WTC11 (cell line): ENCODE measurements around the gene USF1. TPM values are rescaled to one million over a fixed set of nuclear protein-coding genes. Genes with fewer than 3 reads are reported as not detected.

Experiments
- ATAC-seq: fragments of 200-7000 bp; cut with Tn5 transposase; 2 replicates; pipeline ENCODE4 v1.10.0; 2021; ENCODE audit warnings: mild to moderate bottlenecking, moderate library complexity
- CTCF ChIA-PET: fragments of 300-600 bp; sonication (Branson Sonifier 250); formaldehyde crosslinking; loops from one replicate; lab custom pipeline; 2021; ENCODE audit warnings: antibody characterized with exemption; lab: Charles Lee
- POLR2A ChIA-PET: fragments of 350-600 bp; sonication (Branson Sonifier 250); formaldehyde crosslinking; loops from one replicate; lab custom pipeline; 2021; ENCODE audit warnings: antibody characterized with exemption; lab: Charles Lee
- DNase-seq: peaks from one replicate; pipeline ENCODE4 v3.0.0; 2021; ENCODE audit warnings: low spot score
- H3K27ac Mint-ChIP-seq: 2 replicates; pipeline ENCODE4 v1.8.0; 2021; ENCODE audit warnings: mixed read lengths
- H3K27me3 Mint-ChIP-seq: 2 replicates; pipeline ENCODE4 v1.8.0; 2021; ENCODE audit warnings: low read depth, mild to moderate bottlenecking, moderate library complexity, mixed read lengths
- H3K36me3 Mint-ChIP-seq: 2 replicates; pipeline ENCODE4 v1.8.0; 2021; ENCODE audit warnings: mixed read lengths
- H3K4me1 Mint-ChIP-seq: 2 replicates; pipeline ENCODE4 v1.8.0; 2022; ENCODE audit warnings: mixed read lengths
- H3K4me3 Mint-ChIP-seq: 2 replicates; pipeline ENCODE4 v1.8.0; 2021; ENCODE audit warnings: mild to moderate bottlenecking, moderate library complexity, mixed read lengths
- H3K9me3 Mint-ChIP-seq: 2 replicates; pipeline ENCODE4 v1.8.0; 2021; ENCODE audit warnings: mixed read lengths
- ARID4B ChIP-seq: sonication (generic); formaldehyde crosslinking; IDR thresholded peaks from 2 replicates; pipeline ENCODE4 v1.8.0; 2023; ENCODE audit warnings: missing genetic modification reagents, mild to moderate bottlenecking, borderline replicate concordance
- CBFB ChIP-seq: sonication (generic); formaldehyde crosslinking; IDR thresholded peaks from 2 replicates; pipeline ENCODE4 v1.8.1; 2022; ENCODE audit warnings: mild to moderate bottlenecking, low read depth, missing genetic modification reagents
- CREB1 ChIP-seq: sonication (generic); formaldehyde crosslinking; IDR thresholded peaks from 2 replicates; pipeline ENCODE4 v1.8.0; 2023; ENCODE audit warnings: mild to moderate bottlenecking, missing genetic modification reagents
- CTCF ChIP-seq: fragments of 200-600 bp; IDR thresholded peaks from 2 replicates; pipeline ENCODE4 v1.8.0; 2022; ENCODE audit warnings: antibody characterized with exemption
- ELF4 ChIP-seq: sonication (generic); formaldehyde crosslinking; IDR thresholded peaks from 2 replicates; pipeline ENCODE4 v1.8.1; 2022; ENCODE audit warnings: low read depth, mild to moderate bottlenecking, moderate library complexity, missing genetic modification reagents
- ESRRA ChIP-seq: sonication (generic); formaldehyde crosslinking; IDR thresholded peaks from 2 replicates; pipeline ENCODE4 v1.8.1; 2022; ENCODE audit warnings: mild to moderate bottlenecking, missing genetic modification reagents, borderline replicate concordance
- FOXP1 ChIP-seq: sonication (generic); formaldehyde crosslinking; IDR thresholded peaks from 2 replicates; pipeline ENCODE4 v1.8.0; 2022; ENCODE audit warnings: missing genetic modification reagents, mild to moderate bottlenecking, moderate library complexity, borderline replicate concordance
- IRF2 ChIP-seq: sonication (generic); formaldehyde crosslinking; IDR thresholded peaks from 2 replicates; pipeline ENCODE4 v1.8.0; 2022; ENCODE audit warnings: low read depth, missing genetic modification reagents, borderline replicate concordance
- MAX ChIP-seq: sonication (generic); formaldehyde crosslinking; IDR thresholded peaks from 2 replicates; pipeline ENCODE4 v1.8.0; 2022; ENCODE audit warnings: mild to moderate bottlenecking, missing genetic modification reagents
- MYBL2 ChIP-seq: sonication (generic); formaldehyde crosslinking; IDR thresholded peaks from 2 replicates; pipeline ENCODE4 v1.8.1; 2023; ENCODE audit warnings: mild to moderate bottlenecking, moderate library complexity, missing genetic modification reagents
- NR1H2 ChIP-seq: sonication (generic); formaldehyde crosslinking; IDR thresholded peaks from 2 replicates; pipeline ENCODE4 v1.9.0; 2021; ENCODE audit warnings: mild to moderate bottlenecking, moderate library complexity, missing genetic modification reagents
- PRRX2 ChIP-seq: fragments of 250-450 bp; sonication (Bioruptor Pico); IDR thresholded peaks from 2 replicates; pipeline ENCODE4 v1.8.0; 2021; ENCODE audit warnings: mild to moderate bottlenecking
- SP1 ChIP-seq: sonication (generic); formaldehyde crosslinking; conservative IDR thresholded peaks from 2 replicates; pipeline ENCODE4 v1.8.1; 2022; ENCODE audit warnings: missing genetic modification reagents
- TCF7 ChIP-seq: sonication (generic); formaldehyde crosslinking; IDR thresholded peaks from 2 replicates; pipeline ENCODE4 v1.8.0; 2022; ENCODE audit warnings: mild to moderate bottlenecking, low read depth, missing genetic modification reagents, moderate library complexity
- ZNF121 ChIP-seq: sonication (generic); formaldehyde crosslinking; IDR thresholded peaks from 2 replicates; pipeline ENCODE4 v1.8.0; 2023; ENCODE audit warnings: missing genetic modification reagents
- ZNF281 ChIP-seq: sonication (generic); formaldehyde crosslinking; IDR thresholded peaks from 2 replicates; pipeline ENCODE4 v1.8.0; 2023; ENCODE audit warnings: mild to moderate bottlenecking, missing genetic modification reagents
- ZNF416 ChIP-seq: fragments of 250-450 bp; sonication (Bioruptor Pico); IDR thresholded peaks from 2 replicates; pipeline ENCODE4 v1.9.0; 2021; ENCODE audit warnings: mild to moderate bottlenecking, inconsistent platforms
- ZNF425 ChIP-seq: fragments of 250-450 bp; sonication (Bioruptor Pico); conservative IDR thresholded peaks from 2 replicates; pipeline ENCODE4 v1.9.0; 2021; ENCODE audit warnings: mild to moderate bottlenecking
- total RNA-seq: library from RNA; stranded (reverse); gene quantifications from 3 replicates; pipeline ENCODE4 v1.2.3, GENCODE V29; 2021
- TF ChIP-seq, protein P1 (sequence below): fragments of 250-450 bp; sonication (Bioruptor Pico); IDR thresholded peaks from 2 replicates; pipeline ENCODE4 v1.9.0; 2021; ENCODE audit warnings: mild to moderate bottlenecking
- TF ChIP-seq, protein P2 (sequence below): sonication (generic); formaldehyde crosslinking; IDR thresholded peaks from 2 replicates; pipeline ENCODE4 v1.8.0; 2023; ENCODE audit warnings: missing genetic modification reagents
- TF ChIP-seq, protein P3 (sequence below): sonication (generic); formaldehyde crosslinking; IDR thresholded peaks from 2 replicates; pipeline ENCODE4 v1.8.1; 2022; ENCODE audit warnings: mild to moderate bottlenecking, missing genetic modification reagents, moderate library complexity, borderline replicate concordance

The USF1 gene
- total RNA-seq, 1 experiment from 2014 or later: 65.6 TPM

DNA sequence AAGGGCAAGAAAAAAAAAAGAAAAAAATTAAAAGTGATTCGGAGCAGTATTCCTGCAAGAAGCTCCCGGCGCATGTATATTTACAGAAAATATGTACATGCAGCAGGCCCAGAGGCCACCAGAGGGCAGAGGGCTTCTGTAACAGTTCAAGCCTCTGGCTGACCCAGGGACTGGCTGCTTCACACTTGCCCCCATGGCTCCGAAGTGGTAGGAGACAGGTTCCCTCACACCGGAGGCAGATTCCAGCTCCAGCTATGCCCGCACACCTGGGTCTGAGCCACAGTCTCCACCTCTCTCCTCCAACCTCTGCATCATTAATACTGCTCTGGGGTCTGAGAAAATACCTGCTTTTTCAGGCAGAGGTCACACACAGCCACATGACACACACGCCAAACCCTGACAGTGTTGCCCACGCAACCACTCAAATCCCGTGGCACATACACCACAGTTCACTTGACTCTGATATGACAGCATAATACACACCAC is 26.2 kb upstream of the USF1 start:
- TF ChIP-seq ZNF425 (CRISPR knock-in tag) (no peak), ZNF281 (CRISPR knock-in tag) (no peak), MAX (CRISPR knock-in tag) (no peak), NR1H2 (no peak), ZNF416 (no peak), SP1 (CRISPR knock-in tag) (no peak), CTCF (peak; percentile 52)
- TF ChIP-seq, protein P1, sequence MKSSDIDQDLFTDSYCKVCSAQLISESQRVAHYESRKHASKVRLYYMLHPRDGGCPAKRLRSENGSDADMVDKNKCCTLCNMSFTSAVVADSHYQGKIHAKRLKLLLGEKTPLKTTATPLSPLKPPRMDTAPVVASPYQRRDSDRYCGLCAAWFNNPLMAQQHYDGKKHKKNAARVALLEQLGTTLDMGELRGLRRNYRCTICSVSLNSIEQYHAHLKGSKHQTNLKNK (CRISPR knock-in tag): no peak
- Mint-ChIP-seq H3K9me3 (no peaks in the 10 kb centered on the region), H3K36me3 (no peaks in the 10 kb centered on the region), H3K4me3 (no peak overlapping the region), H3K4me1 (peaks cover 22% of the 10 kb centered on the region), H3K27me3 (peaks cover 4% of the 10 kb centered on the region; the same call in 1 of the 2 replicates), H3K27ac (peak overlapping the region; percentile 32; the same call in 1 of the 2 replicates)
- ChIA-PET CTCF (interaction anchor here (0.6 to 4.1 kb wide), 30 partner anchors 8 to 311 kb away, joined by 3 to 109 read pairs (median 6); partner anchors contain the start of genes B4GALT3, DEDD, F11R and KLHDC9), POLR2A (interaction anchor here (0.6 to 1.0 kb wide), 3 partner anchors 17 to 491 kb away, joined by 3 to 4 read pairs (median 3); partner anchors contain the start of genes NECTIN4 and USF1)
- ATAC-seq (peak; percentile 66), DNase-seq (peak; percentile 72)

DNA sequence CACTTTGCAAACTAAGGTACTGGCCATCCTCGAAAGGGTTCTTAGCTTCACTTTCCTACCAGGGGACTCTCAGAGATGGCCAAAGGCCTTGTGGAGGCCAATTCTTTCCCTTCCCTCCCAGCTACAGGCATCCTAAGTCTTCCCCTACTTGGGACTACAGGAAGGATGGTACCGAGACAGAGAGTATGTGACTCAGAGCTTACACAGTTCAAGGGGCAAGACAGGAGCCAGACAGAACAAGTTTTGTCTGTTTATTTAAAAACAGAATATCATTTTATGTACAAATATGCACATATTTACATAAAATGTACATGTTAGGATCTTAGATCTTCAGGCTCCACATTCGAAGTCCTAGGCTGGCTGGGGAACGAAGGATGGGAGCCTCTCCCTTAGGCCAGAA is 25.0 kb upstream of the USF1 start:
- CTCF ChIA-PET: interaction anchor here (0.8 to 4.1 kb wide), 10 partner anchors 8 to 179 kb away, joined by 3 to 109 read pairs (median 6); partner anchors contain the start of genes KLHDC9, NECTIN4, TSTD1 and USF1
- no peak overlapping the region for H3K4me3 Mint-ChIP-seq
- TF ChIP-seq, protein P2, sequence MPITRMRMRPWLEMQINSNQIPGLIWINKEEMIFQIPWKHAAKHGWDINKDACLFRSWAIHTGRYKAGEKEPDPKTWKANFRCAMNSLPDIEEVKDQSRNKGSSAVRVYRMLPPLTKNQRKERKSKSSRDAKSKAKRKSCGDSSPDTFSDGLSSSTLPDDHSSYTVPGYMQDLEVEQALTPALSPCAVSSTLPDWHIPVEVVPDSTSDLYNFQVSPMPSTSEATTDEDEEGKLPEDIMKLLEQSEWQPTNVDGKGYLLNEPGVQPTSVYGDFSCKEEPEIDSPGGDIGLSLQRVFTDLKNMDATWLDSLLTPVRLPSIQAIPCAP (CRISPR knock-in tag): no peak
- no peak for TF ChIP-seq MYBL2 (CRISPR knock-in tag)
- TF ChIP-seq FOXP1 (CRISPR knock-in tag): no peak
- no peak for TF ChIP-seq ZNF121
- TF ChIP-seq PRRX2 (CRISPR knock-in tag): no peak
- no peak for TF ChIP-seq IRF2 (CRISPR knock-in tag)
- no peak for TF ChIP-seq ELF4 (CRISPR knock-in tag)
- no peak for TF ChIP-seq ZNF416
- TF ChIP-seq, protein P3, sequence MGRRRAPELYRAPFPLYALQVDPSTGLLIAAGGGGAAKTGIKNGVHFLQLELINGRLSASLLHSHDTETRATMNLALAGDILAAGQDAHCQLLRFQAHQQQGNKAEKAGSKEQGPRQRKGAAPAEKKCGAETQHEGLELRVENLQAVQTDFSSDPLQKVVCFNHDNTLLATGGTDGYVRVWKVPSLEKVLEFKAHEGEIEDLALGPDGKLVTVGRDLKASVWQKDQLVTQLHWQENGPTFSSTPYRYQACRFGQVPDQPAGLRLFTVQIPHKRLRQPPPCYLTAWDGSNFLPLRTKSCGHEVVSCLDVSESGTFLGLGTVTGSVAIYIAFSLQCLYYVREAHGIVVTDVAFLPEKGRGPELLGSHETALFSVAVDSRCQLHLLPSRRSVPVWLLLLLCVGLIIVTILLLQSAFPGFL (CRISPR knock-in tag): no peak
- TF ChIP-seq CBFB (CRISPR knock-in tag): no peak
- no peak for TF ChIP-seq CREB1
- no peak for TF ChIP-seq TCF7 (CRISPR knock-in tag)
- no peak for TF ChIP-seq ARID4B (CRISPR knock-in tag)
- TF ChIP-seq ESRRA (CRISPR knock-in tag): no peak

More for the DNA sequence above, 25.0 kb upstream of the USF1 start:
- Mint-ChIP-seq H3K27me3 (peaks cover 4% of the 10 kb centered on the region; the same call in 1 of the 2 replicates), H3K4me1 (peaks cover 22% of the 10 kb centered on the region), H3K36me3 (no peaks in the 10 kb centered on the region), H3K27ac (no peak overlapping the region), H3K9me3 (no peaks in the 10 kb centered on the region)
- no peak for ATAC-seq
- POLR2A ChIA-PET: interaction anchor here (0.6 kb wide), 1 partner anchor 67 kb away, joined by 3 read pairs; no protein-coding TSS in a partner anchor
- no peak for DNase-seq
